Keratinocyte (primary cell): ENCODE results near the gene WDSUB1. TPM values are rescaled to one million over a fixed set of nuclear protein-coding genes. Genes with fewer than 3 reads are reported as not detected.
A peak's percentile ranks its signal among the peaks of the same experiment; 100 is the strongest.

Source experiments
- DNase-seq: peaks from one replicate; pipeline ENCODE4 v3.0.0-alpha.2; 2011; ENCODE audit warnings: low read depth, missing footprints, low spot score
- FAIRE-seq: peaks from 2 replicates; lab custom pipeline; 2011; peaks lifted over from hg19 to GRCh38; lab: Jason Lieb, UNC
- H2AFZ ChIP-seq: 2 replicates; pipeline ENCODE4 v1.6.0; 2012; ENCODE audit warnings: low read length, control low read depth, inconsistent platforms; ENCODE audit not compliant: control insufficient read depth
- H3K27ac ChIP-seq: 2 replicates; pipeline ENCODE4 v1.5.1; 2011; ENCODE audit warnings: low read length; ENCODE audit not compliant: control insufficient read depth, insufficient read depth
- H3K27me3 ChIP-seq: 3 replicates; pipeline ENCODE4 v1.6.0; 2011; ENCODE audit warnings: low read length; ENCODE audit not compliant: control insufficient read depth, insufficient read depth; ENCODE audit errors: extremely low read depth
- H3K36me3 ChIP-seq, 2 experiments: 2 replicates in 1 of 2; 3 replicates in 1 of 2; pipeline ENCODE4 v1.5.1; 2011; ENCODE audit warnings: low read length in 2 of 2, mild to moderate bottlenecking in 1 of 2; ENCODE audit not compliant: control insufficient read depth in 2 of 2, insufficient read depth in 2 of 2; ENCODE audit errors: extremely low read depth in 1 of 2
- H3K4me1 ChIP-seq: 3 replicates; pipeline ENCODE4 v1.5.1; 2011; ENCODE audit warnings: low read length; ENCODE audit not compliant: control insufficient read depth, insufficient read depth; ENCODE audit errors: extremely low read depth
- H3K4me2 ChIP-seq: 3 replicates; pipeline ENCODE4 v1.6.0; 2011; ENCODE audit warnings: low read depth, low read length; ENCODE audit not compliant: control insufficient read depth, insufficient read depth; ENCODE audit errors: extremely low read depth
- H3K4me3 ChIP-seq, 3 experiments: fragments of 200-600 bp in 1 of 3; sonication (generic) in 1 of 3; 2 replicates in 2 of 3; 3 replicates in 1 of 3; pipeline ENCODE4 v1.5.1; 2011 to 2016; ENCODE audit warnings: low read length in 3 of 3, mild to moderate bottlenecking in 3 of 3, control low read depth in 2 of 3, inconsistent platforms in 1 of 3, low read depth in 1 of 3, mixed read lengths in 1 of 3, mixed run types in 1 of 3, moderate library complexity in 1 of 3; ENCODE audit not compliant: control insufficient read depth in 2 of 3, insufficient read depth in 2 of 3; ENCODE audit errors: extremely low read depth in 1 of 3
- H3K79me2 ChIP-seq: 2 replicates; pipeline ENCODE4 v1.6.0; 2012; ENCODE audit warnings: low read length; ENCODE audit not compliant: control insufficient read depth, insufficient read depth
- H3K9ac ChIP-seq: 3 replicates; pipeline ENCODE4 v1.6.0; 2011; ENCODE audit warnings: low read length; ENCODE audit not compliant: control insufficient read depth, insufficient read depth; ENCODE audit errors: extremely low read depth
- H3K9me1 ChIP-seq: 3 replicates; pipeline ENCODE4 v1.6.0; 2011; ENCODE audit warnings: low read length; ENCODE audit not compliant: control insufficient read depth, insufficient read depth; ENCODE audit errors: extremely low read depth
- H3K9me3 ChIP-seq: 2 replicates; pipeline ENCODE4 v1.5.1; 2012; ENCODE audit warnings: low read depth, low read length; ENCODE audit not compliant: control insufficient read depth
- H4K20me1 ChIP-seq: 3 replicates; pipeline ENCODE4 v1.6.0; 2011; ENCODE audit warnings: low read length; ENCODE audit not compliant: control insufficient read depth, insufficient read depth; ENCODE audit errors: extremely low read depth
- EZH2 ChIP-seq: IDR thresholded peaks from one replicate; pipeline ENCODE4 v1.6.1; 2012; ENCODE audit warnings: inconsistent platforms, mild to moderate bottlenecking, low read length, moderate library complexity
- dilution Hi-C: fragments of 300-500 bp; cut with MboI; formaldehyde crosslinking; loops from one replicate; pipeline ENCODE4 v1.7.0; 2020; ENCODE audit warnings: low sequenced_read_pairs; ENCODE audit not compliant: extremely low pct_ligation_motif_present
- polyA plus RNA-seq, 5 experiments: library from polyadenylated mRNA; depleted of rRNA in 3 of 5; stranded (reverse) in 3 of 5; stranded (forward) in 1 of 5; unstranded in 1 of 5; fragments of >200 nt; gene quantifications; 1 replicate in 1 of 5; 2 replicates in 3 of 5; 3 replicates in 1 of 5; pipeline versions ENCODE4 v1.2.1 to v1.2.3, GENCODE V29; 2011 to 2012; ENCODE audit warnings: missing spikeins in 2 of 5, low read depth in 1 of 5, low replicate concordance in 1 of 5
- TF ChIP-seq, protein P1 (sequence below), 3 experiments: IDR thresholded peaks in 1 of 3; conservative IDR thresholded peaks in 1 of 3; optimal IDR thresholded peaks in 1 of 3; 2 replicates in 2 of 3; 3 replicates in 1 of 3; pipeline versions ENCODE3 to v1.5.1; 2011; ENCODE audit warnings: low read length in 3 of 3, mild to moderate bottlenecking in 3 of 3, moderate library complexity in 2 of 3, control low read depth in 1 of 3, inconsistent platforms in 1 of 3; ENCODE audit not compliant: insufficient read depth in 2 of 3; ENCODE audit errors: extremely low read depth in 1 of 3

Gene WDSUB1
- polyA plus RNA-seq, 1 donor (not counting 4 experiments of a cell fraction or from before 2014, with no cell fraction given), result 4.0 TPM

DNA sequence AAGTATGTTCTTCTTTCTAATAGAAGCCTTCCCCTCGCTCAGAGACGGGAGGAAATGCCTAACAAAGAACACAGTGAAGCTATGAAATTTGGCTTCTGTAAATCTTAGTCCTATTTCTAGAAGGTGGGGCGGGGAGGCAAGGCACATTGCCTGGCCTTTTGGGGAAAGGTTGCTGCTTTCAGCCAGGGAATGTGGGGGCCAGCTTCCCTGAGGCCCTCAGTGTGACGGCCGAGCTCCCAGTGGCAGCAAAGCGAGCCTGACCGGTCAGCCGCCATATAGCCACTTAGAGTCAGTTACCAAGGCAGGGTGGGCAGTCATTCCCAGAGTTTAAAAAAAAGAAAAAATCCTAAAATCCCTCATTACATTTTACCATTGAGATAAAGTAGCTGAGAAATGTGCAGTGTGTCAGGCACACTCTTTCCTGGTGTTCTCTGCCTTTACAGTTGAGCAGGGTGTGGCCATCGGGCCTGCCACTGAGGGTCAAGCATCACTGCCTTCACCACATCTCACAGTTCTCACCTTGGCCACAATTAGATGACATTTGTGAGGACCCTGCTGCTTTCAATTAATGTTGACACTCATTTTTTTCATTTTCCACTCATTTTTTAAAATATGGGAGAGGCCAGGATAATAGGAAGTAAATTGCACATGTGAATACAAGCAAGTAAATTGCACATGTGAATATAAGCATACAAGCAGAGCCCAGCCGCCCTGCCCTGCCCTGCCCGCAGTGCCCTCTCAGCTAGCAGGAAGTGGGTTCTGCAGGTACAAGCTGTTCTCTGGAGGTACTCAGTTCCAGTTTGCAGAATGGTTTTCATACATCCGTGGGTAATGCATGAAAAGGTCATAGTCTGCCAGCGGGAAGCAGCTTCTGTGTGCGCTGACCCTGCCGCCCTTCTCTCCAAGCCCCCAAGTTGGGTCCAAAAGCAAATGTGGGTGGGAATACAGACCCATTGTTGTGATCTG, 76.9 kb downstream of the WDSUB1 start:
- H3K4me2 ChIP-seq, result no peak overlapping the region
- H2AFZ ChIP-seq, result no peak overlapping the region
- H3K27ac ChIP-seq, result no peak overlapping the region
- no peaks in the 10 kb centered on the region for H3K79me2 ChIP-seq
- no peak for TF ChIP-seq EZH2
- TF ChIP-seq, protein P1, sequence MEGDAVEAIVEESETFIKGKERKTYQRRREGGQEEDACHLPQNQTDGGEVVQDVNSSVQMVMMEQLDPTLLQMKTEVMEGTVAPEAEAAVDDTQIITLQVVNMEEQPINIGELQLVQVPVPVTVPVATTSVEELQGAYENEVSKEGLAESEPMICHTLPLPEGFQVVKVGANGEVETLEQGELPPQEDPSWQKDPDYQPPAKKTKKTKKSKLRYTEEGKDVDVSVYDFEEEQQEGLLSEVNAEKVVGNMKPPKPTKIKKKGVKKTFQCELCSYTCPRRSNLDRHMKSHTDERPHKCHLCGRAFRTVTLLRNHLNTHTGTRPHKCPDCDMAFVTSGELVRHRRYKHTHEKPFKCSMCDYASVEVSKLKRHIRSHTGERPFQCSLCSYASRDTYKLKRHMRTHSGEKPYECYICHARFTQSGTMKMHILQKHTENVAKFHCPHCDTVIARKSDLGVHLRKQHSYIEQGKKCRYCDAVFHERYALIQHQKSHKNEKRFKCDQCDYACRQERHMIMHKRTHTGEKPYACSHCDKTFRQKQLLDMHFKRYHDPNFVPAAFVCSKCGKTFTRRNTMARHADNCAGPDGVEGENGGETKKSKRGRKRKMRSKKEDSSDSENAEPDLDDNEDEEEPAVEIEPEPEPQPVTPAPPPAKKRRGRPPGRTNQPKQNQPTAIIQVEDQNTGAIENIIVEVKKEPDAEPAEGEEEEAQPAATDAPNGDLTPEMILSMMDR (optimal IDR thresholded peaks at IDR 0.05 in 1 of 3, IDR thresholded peaks at IDR 0.05 in 1 of 3, conservative IDR thresholded peaks at IDR 0.05 in 1 of 3; ENCODE audit: extremely low read depth in 1 of 3, insufficient read depth in 2 of 3, low read length in 3 of 3), result no peak
- no peak overlapping the region for H3K9ac ChIP-seq
- peaks cover 4% of the 10 kb centered on the region for H3K9me1 ChIP-seq
- H3K27me3 ChIP-seq, result no peaks in the 10 kb centered on the region
- H4K20me1 ChIP-seq, result no peaks in the 10 kb centered on the region
- dilution Hi-C loops, result no loop called here
- H3K36me3 ChIP-seq, result peaks cover 11 to 25% of the 10 kb centered on the region in 2 experiments
- DNase-seq, result no peak
- no peaks in the 10 kb centered on the region for H3K9me3 ChIP-seq
- no peak for FAIRE-seq
- no peaks in the 10 kb centered on the region for H3K4me1 ChIP-seq
- no peak overlapping the region for H3K4me3 ChIP-seq

DNA sequence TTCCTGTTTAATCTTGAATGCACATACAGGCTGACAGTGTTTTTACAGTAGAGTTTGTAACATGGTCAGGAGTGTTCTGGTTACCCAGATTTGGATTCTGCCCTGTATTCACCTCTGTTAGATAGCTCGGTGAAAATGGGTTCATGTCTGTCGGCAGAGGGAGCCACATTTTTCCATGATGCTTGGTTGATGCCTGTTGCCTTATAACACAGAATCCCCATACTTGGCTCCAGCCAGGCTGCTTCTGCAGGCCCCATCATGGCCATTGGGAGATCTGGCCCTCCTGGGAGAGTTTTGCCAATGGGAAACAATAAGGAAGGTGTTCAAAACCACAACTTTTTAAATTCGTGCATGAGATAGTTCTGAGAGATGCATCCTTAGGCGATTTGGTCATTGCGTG, 78.1 kb downstream of the WDSUB1 start:
- Histone ChIP-seq H3K9me1 (peaks cover 4% of the 10 kb centered on the region), H3K9ac (no peak overlapping the region), H4K20me1 (no peaks in the 10 kb centered on the region), H3K36me3 (peaks cover 18 to 24% of the 10 kb centered on the region in 2 experiments), H3K4me2 (no peak overlapping the region), H2AFZ (no peak overlapping the region), H3K4me1 (no peaks in the 10 kb centered on the region), H3K27ac (no peak overlapping the region), H3K9me3 (no peaks in the 10 kb centered on the region), H3K4me3 (no peak overlapping the region), H3K27me3 (no peaks in the 10 kb centered on the region), H3K79me2 (no peaks in the 10 kb centered on the region)
- no peak for DNase-seq
- no peak for FAIRE-seq
- TF ChIP-seq, protein P1 (optimal IDR thresholded peaks at IDR 0.05 in 1 of 3, IDR thresholded peaks at IDR 0.05 in 1 of 3, conservative IDR thresholded peaks at IDR 0.05 in 1 of 3; ENCODE audit: extremely low read depth in 1 of 3, insufficient read depth in 2 of 3, low read length in 3 of 3), result peak in 1 of 3 experiments; percentile 4
- TF ChIP-seq EZH2, result no peak
- dilution Hi-C loops, result no loop called here
